ENCODE data around the gene FBXL7.

The FBXL7 gene

DNA sequence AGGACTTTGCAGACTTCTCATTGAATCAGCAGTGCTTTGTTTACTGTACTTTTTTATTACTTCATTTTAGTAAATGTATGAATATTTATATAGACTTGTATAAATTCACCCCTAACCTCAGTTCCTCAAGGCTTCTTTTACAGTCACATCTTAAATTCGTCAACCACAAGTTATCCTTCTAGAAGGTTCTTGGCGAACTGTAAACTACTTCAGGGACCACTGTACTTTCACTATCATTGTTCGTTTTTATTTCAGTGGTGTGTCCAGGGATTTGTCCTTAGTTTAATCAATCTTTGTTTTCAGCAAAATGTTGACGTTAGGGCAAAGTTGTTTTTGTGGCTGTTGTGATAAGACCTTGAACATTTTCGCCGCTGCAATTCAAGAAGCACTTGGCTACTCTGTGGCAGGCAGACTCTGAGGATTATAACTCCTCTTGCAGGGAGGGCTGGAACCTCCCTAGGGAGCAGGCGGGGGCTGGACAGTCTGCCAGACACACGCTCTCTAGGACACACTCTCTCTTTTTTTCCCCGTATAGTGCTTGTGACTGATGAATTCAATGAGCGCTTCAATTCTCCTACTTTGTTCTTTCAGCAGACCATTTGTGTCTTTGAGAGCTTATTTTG, 252.8 kb downstream of the FBXL7 start:
- H3K36me3 ChIP-seq (ENCODE audit: insufficient read depth, low read length) = no peaks in the 10 kb centered on the region; the same call in 1 of the 2 replicates
- no peak for DNase-seq
- peaks cover 2% of the 10 kb centered on the region; the same call in 1 of the 2 replicates for H3K79me2 ChIP-seq (ENCODE audit: insufficient read depth, low read length)
- no peak overlapping the region for H3K4me2 ChIP-seq (ENCODE audit: insufficient read depth, low read length)
- H3K9ac ChIP-seq (ENCODE audit: low read depth, low read length) = no peak overlapping the region
- H3K4me3 ChIP-seq (ENCODE audit: low read depth in 1 of 2, low read length in 2 of 2) = no peak overlapping the region
- H4K20me1 ChIP-seq (ENCODE audit: insufficient read depth, low read length) = 0 out of 2 replicates have a peak, but pooled peaks cover 4% of the 10 kb centered on the region
- H2AFZ ChIP-seq (ENCODE audit: low read depth, low read length) = no peak overlapping the region
- TF ChIP-seq, protein P1, sequence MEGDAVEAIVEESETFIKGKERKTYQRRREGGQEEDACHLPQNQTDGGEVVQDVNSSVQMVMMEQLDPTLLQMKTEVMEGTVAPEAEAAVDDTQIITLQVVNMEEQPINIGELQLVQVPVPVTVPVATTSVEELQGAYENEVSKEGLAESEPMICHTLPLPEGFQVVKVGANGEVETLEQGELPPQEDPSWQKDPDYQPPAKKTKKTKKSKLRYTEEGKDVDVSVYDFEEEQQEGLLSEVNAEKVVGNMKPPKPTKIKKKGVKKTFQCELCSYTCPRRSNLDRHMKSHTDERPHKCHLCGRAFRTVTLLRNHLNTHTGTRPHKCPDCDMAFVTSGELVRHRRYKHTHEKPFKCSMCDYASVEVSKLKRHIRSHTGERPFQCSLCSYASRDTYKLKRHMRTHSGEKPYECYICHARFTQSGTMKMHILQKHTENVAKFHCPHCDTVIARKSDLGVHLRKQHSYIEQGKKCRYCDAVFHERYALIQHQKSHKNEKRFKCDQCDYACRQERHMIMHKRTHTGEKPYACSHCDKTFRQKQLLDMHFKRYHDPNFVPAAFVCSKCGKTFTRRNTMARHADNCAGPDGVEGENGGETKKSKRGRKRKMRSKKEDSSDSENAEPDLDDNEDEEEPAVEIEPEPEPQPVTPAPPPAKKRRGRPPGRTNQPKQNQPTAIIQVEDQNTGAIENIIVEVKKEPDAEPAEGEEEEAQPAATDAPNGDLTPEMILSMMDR (IDR thresholded peaks at IDR 0.05; ENCODE audit: borderline replicate concordance, extremely low read depth, low read length, poor library complexity, severe bottlenecking) = no peak
- TF ChIP-seq EZH2 (IDR thresholded peaks at IDR 0.05; ENCODE audit: borderline replicate concordance, low read depth, low read length, severe bottlenecking) = no peak
- H3K27ac ChIP-seq (ENCODE audit: low read length) = no peak overlapping the region
- no peaks in the 10 kb centered on the region for H3K27me3 ChIP-seq (ENCODE audit: insufficient read depth, low read length, poor library complexity)
- no peaks in the 10 kb centered on the region for H3K4me1 ChIP-seq (ENCODE audit: insufficient read depth, low read length)
- no peaks in the 10 kb centered on the region for H3K9me3 ChIP-seq (ENCODE audit: insufficient read depth, low read length, severe bottlenecking)
- ATAC-seq (ENCODE audit: insufficient read depth, low read depth) = no peak

DNA sequence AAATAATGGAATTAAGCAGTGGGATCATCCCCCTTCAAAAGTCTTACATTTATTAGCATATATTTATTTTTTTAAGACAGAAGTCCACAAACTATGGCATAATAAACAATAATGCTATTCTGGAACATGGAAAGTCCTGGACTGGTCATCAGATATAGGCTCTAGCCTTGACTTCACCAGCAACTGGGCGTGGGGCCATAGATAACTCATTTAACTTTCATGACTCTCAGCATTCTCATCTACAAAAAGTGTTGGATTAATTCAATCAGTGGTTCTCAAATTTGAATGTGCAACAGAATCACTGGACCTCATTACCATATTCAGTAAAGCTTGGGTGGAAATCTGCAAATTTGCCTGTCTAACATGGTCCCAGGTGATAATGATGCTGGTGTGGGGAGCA, 253.8 kb downstream of the FBXL7 start:
- no peaks in the 10 kb centered on the region; the same call in 1 of the 2 replicates for H3K36me3 ChIP-seq (ENCODE audit: insufficient read depth, low read length)
- 0 out of 2 replicates have a peak, but pooled peaks cover 4% of the 10 kb centered on the region for H4K20me1 ChIP-seq (ENCODE audit: insufficient read depth, low read length)
- H3K4me3 ChIP-seq (ENCODE audit: low read depth in 1 of 2, low read length in 2 of 2) = no peak overlapping the region
- H3K4me1 ChIP-seq (ENCODE audit: insufficient read depth, low read length) = no peaks in the 10 kb centered on the region
- H3K9ac ChIP-seq (ENCODE audit: low read depth, low read length) = no peak overlapping the region
- no peaks in the 10 kb centered on the region for H3K27me3 ChIP-seq (ENCODE audit: insufficient read depth, low read length, poor library complexity)
- no peaks in the 10 kb centered on the region for H3K9me3 ChIP-seq (ENCODE audit: insufficient read depth, low read length, severe bottlenecking)
- H3K27ac ChIP-seq (ENCODE audit: low read length) = no peak overlapping the region
- no peak overlapping the region for H3K4me2 ChIP-seq (ENCODE audit: insufficient read depth, low read length)
- ATAC-seq (ENCODE audit: insufficient read depth, low read depth) (no peak), DNase-seq (no peak)
- H3K79me2 ChIP-seq (ENCODE audit: insufficient read depth, low read length) = peaks cover 2% of the 10 kb centered on the region; the same call in 1 of the 2 replicates
- TF ChIP-seq, protein P1 (IDR thresholded peaks at IDR 0.05; ENCODE audit: borderline replicate concordance, extremely low read depth, low read length, poor library complexity, severe bottlenecking) = no peak
- no peak for TF ChIP-seq EZH2 (IDR thresholded peaks at IDR 0.05; ENCODE audit: borderline replicate concordance, low read depth, low read length, severe bottlenecking)
- H2AFZ ChIP-seq (ENCODE audit: low read depth, low read length) = no peak overlapping the region

DNA sequence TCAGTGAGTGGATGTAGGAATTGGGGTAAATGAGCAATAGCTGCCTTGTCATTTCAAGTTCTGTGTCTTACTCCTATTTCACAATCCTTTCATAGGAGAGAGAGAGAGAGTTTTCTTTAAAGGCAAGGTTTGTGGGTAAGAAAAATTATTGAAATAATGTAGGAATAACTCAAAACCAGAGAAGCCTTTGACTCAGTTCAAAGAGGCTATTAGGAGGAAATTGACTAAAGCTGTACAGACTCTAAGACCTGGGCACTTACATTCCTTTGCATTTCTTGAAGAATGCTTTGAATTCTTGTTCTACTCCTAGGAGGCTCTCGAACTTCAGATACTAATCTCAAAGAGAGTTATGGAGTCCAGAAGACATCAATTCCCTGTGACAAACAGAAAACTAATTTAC, 257.1 kb downstream of the FBXL7 start:
- TF ChIP-seq, protein P1 (IDR thresholded peaks at IDR 0.05; ENCODE audit: borderline replicate concordance, extremely low read depth, low read length, poor library complexity, severe bottlenecking) = no peak
- TF ChIP-seq EZH2 (IDR thresholded peaks at IDR 0.05; ENCODE audit: borderline replicate concordance, low read depth, low read length, severe bottlenecking) = no peak
- Histone ChIP-seq H3K4me1 (ENCODE audit: insufficient read depth, low read length) (no peaks in the 10 kb centered on the region), H3K27ac (ENCODE audit: low read length) (no peak overlapping the region), H2AFZ (ENCODE audit: low read depth, low read length) (no peak overlapping the region), H4K20me1 (ENCODE audit: insufficient read depth, low read length) (0 out of 2 replicates have a peak, but pooled peaks cover 4% of the 10 kb centered on the region), H3K4me2 (ENCODE audit: insufficient read depth, low read length) (no peak overlapping the region), H3K36me3 (ENCODE audit: insufficient read depth, low read length) (no peaks in the 10 kb centered on the region; the same call in 1 of the 2 replicates), H3K27me3 (ENCODE audit: insufficient read depth, low read length, poor library complexity) (no peaks in the 10 kb centered on the region), H3K9ac (ENCODE audit: low read depth, low read length) (no peak overlapping the region), H3K4me3 (ENCODE audit: low read depth in 1 of 2, low read length in 2 of 2) (no peak overlapping the region), H3K9me3 (ENCODE audit: insufficient read depth, low read length, severe bottlenecking) (no peaks in the 10 kb centered on the region), H3K79me2 (ENCODE audit: insufficient read depth, low read length) (peaks cover 2% of the 10 kb centered on the region; the same call in 1 of the 2 replicates)
- no peak for ATAC-seq (ENCODE audit: insufficient read depth, low read depth)
- DNase-seq = no peak

Measured in DND-41 (cell line).